T-helper 22 cell (primary cell): ENCODE measurements around the gene PATJ.
"Not testable (repeated sequence)": the region's sequence is repeated elsewhere in the genome, so short reads cannot be mapped to it uniquely, and the experiment has no call there.

Source experiments
- DNase-seq: peaks from one replicate; pipeline ENCODE4 v3.0.0-alpha.2; 2020; ENCODE audit warnings: low read depth

Gene PATJ

GRCh38 chr1:61951731-61952580 lies 209.7 kb downstream of the PATJ start:
- DNase-seq: no peak

DNA sequence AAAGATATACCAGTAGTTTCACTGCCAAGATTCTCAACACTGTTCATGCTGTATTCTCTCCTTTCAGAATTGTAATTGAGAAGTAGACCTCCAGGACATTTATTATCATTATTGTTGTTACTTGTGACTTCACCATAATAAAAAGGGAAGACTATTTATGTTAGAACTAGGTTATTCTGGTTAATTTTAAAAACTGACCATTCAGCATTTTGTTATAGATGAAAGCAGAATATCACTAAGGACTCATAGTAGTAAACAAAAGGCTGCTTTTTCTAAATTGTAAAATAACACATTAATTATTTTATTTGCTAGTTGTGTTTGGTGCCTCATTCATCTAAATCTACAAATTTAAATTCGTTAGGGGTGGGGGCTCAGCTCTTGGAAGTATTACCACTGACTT lies 210.4 kb downstream of the PATJ start:
- DNase-seq: no peak

GRCh38 chr1:61953076-61953789 lies 211.0 kb downstream of the PATJ start:
- no peak for DNase-seq

GRCh38 chr1:61953790-61954150 lies 211.5 kb downstream of the PATJ start:
- no peak for DNase-seq

- no peak for DNase-seq
Observed at GRCh38 chr1:61955261-61955660, 213.0 kb downstream of the PATJ start.

DNA sequence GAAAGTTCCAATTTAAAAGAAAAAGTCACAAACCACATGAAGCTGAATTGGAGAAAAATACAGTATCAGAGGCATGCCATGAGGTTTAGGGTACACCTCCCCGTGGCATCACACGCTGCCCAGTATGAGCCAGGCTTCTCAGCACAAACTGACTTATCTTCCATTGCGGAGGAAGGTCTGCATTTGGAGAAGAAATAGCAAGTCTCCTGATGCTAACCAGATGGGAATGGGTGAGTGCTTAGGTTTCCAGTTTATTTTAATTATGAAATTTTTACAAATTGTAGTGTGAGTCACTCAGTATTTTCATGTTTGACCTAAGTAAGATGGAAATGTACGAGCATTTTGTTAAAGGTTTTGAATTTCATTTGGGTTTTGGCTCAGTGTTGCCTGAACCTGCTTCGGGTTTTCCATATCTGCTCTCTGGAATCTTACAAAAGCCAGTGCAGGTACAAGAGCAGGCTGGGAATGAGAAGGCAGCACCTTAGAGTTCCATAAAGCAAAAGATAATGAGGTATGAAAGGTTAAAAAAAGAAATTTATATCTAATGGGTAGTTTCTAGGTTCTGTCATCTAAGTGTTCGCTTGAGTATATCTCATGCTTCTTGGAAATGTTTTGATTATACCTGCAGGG lies 213.9 kb downstream of the PATJ start:
- DNase-seq: no peak

DNA sequence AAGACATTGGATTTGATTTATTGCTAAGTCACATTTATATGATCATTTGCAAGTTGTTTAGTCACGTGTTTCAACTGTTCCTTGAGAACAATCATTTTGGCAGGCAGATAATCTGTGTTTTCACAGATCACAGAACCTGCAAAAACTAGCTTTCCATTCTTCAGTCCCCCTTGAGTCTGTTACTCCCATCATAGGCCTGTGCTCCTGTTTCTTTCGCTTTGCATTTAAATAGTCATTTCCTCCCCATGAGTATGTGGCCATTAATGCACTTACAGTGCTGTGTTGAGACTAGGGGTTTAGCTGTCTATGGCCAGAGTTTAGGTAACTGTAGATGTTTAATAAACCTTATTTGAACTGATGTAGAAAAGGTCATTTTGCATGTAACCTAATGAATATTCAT lies 214.5 kb downstream of the PATJ start:
- no peak for DNase-seq

GRCh38 chr1:61961009-61961408 lies 218.7 kb downstream of the PATJ start:
- no peak for DNase-seq

GRCh38 chr1:61962631-61963030 lies 220.4 kb downstream of the PATJ start:
- DNase-seq: no peak

DNA sequence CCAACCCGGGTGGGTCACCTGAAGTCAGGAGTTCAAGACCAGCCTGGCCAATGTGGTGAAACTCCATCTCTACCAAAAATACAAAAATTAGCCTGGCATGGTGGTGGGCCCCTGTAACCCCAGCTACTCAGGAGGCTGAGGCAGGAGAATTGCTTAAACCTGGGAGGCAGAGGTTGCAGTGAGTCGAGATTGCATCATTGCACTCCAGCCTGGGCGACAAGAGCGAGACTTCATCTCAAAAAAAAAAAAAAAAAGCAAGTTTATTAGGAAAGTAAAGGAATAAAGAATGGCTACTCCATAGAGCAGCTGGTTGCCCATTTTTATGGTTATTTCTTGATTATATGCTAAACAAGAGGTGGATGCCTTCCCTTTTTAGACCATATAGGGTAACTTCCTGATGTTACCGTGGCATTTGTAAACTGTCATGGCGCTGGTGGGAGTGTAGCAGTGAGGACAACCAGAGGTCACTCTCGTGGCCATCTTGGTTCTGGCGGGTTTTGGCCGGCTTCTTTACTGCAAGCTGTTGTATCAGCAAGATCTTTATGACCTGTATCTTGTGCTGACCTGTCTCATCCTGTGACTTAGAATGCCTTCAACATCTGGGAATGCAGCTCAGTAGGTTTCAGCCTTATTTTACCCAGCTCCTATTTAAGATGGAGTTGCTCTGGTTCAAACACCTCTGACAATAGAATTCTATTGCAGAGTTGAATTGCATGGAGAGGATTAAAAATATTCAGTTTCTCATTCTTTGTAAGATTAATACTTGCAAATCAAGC lies 224.4 kb downstream of the PATJ start:
- not testable (repeated sequence) for DNase-seq

- no peak for DNase-seq
Observed at GRCh38 chr1:61967750-61968149, 225.5 kb downstream of the PATJ start.

DNA sequence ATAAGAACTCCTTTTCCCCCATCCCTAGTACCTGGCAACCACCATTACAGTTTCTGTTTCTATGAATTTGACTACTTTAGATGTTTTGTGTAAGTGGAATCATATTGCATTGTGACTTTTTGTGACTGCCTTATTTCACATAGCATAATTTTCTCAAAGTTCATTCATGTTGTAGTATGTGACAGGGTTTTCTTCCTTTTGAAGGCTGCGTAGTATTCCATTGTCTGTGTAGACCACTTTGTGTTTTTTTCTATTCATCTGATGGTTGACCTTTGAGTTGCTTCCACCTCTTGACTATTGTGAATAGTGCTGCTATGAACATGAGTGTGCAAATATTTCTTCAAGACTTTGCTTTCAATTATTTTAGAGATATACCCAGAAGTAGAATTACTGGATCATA lies 226.6 kb downstream of the PATJ start:
- DNase-seq: no peak

- no peak for DNase-seq
Observed at GRCh38 chr1:61973100-61973837, 231.0 kb downstream of the PATJ start.

DNA sequence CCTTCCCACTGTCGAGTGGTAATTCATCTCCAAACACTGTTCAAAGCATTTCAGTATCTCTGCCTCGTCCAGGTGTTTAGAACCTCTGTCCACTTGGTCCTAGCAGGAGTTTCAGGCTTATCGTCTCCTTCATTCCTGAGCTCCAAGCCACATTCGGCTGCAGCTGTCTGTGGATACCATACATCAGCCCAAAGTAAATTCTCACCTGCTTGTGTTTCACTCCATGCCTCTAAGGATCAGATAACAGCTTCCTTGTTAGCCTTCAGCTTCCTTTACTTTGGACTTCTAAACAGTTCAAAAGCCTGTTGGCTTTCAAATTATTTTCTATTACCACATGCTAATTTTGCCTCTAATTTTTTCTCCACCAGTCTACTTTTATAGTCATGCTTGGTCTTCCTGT lies 233.4 kb downstream of the PATJ start:
- no peak for DNase-seq

GRCh38 chr1:61976566-61976965 lies 234.3 kb downstream of the PATJ start:
- DNase-seq: no peak

DNA sequence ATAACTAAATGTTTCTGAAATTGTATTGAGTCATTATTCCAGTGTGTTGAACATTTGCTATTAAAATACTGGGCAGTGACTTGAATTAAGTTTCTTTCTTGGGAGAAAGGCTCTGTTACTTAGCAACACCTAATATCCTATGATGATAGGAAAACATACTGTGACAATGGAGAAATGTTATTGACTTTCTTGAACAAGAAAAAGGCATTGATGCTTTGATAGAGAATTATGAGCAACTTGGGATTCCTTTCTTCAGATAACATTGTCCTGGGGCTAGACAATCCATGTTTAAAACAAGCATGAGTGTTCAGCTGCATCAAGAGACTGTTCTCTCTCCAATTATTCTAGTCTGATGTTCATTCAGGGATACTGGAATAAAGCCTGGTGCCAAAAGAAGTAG lies 236.5 kb downstream of the PATJ start:
- DNase-seq: no peak

DNA sequence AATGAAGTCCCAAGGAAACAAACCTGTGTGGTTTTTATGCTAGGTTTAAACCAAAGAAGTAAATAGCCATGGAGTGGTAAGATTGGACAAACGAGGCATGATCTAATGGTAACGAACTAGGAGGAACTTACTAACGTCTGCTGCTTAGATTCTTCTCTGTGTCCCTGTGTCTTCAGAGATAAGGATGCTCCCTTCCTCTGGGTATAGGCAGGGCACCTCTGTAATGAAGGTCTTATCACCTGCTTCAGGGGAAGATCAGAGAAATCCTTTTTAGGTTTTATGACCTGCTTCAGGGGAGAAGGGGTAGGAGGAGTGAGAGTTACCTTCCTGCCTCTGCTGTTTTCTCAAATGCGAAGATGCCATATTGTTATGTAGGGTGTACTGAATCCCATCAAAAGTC lies 237.4 kb downstream of the PATJ start:
- no peak for DNase-seq

DNA sequence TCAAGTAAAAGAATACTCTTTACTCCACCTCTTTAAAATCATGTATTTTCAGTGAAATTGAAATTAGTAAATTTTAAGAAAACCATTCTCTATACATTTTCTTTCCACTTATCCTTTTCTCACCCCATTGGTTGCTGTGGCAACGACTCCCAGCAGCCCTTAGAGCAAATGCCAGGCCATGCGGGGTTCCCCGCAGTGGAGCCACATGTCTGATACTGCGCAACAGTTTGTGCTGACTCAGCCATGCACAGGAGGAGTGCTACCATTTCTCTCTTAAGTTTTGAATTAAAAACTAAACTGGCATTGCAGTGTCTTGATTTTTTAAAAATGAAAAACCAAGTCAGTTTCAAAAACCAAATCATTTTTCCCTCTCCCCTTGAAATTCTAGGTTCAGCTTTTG lies 238.3 kb downstream of the PATJ start:
- DNase-seq: no peak

DNA sequence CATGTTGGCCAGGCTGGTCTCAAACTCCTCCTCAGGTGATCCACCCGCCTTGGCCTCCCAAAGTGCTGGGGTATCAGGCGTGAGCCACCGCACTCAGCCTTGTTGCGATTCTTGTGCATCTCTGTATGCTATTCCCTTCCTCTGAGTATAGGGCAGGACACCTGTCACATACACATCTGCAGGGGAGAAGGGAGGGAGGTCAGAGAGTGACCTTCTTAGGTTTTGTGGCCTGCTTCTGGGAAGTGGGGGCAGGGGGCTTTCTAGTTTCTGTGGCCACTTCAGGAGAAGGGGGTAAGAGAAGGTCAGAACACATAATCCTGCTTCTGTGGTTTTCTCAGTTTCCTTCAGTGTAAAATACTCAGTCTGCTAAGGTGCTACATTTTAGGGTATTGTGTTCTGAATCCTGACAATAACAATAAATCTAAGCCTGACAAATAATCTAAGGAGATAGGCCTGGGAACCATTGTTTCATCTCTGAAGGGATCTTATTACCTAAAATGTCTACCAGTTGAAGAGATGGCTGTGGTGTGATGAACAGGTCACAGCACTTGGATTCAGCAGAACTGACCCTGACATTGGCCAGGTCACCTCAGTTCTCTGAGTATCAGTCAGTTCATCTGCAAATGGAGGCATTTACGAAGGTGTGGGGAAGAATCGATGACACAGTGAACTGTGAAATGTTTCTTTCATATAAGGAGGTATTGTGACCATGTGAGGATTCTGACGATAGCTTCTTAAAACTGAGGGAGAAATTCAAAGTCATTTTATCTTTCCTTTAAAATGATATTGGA lies 239.8 kb downstream of the PATJ start:
- DNase-seq: no peak

DNA sequence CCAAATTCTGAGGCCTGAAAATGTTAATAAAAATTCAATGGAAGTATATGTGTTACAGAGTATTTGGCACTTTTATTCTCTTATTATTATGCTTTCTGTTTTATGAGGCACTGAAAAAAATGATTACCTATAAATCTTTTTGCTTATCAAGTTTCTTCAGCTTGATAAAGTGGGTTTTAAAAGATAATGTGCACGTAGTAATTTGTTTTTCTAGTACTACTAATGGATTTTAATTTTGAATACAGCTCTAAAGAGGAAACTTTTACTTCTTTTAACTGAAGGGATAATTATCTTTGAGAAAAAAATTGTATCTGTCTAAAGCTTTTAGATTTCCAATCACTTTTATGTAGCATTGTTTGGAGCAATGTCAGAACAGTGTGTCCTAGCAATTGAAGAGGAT lies 241.0 kb downstream of the PATJ start:
- no peak for DNase-seq

DNA sequence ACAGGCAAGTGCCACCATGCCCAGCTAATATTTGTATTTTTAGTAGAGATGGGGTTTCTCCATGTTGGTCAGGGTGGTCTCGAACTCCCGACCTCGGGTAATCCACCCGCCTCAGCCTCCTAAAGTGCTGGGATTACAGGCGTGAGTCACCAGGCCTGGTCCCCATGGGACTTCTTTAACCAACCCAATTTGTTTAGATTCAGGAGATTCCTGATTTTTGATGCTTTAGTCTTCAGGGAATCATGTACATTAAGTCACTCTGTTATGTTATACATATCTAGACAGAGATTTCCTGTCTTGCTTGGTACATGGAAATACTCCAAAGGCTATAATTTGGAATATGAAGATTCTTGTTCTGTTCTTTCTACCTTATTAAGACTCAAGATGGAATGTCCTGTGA lies 250.0 kb downstream of the PATJ start:
- DNase-seq: no peak
